ENCODE results near the gene HIVEP1. TPM values are rescaled to one million over a fixed set of nuclear protein-coding genes. Genes with fewer than 3 reads are reported as not detected.

HIVEP1 gene
- total RNA-seq, 1 donor from 2014 or later, result 48.9 TPM

GRCh38 chr6:12165722-12166280 lies 153.7 kb downstream of the HIVEP1 start:
- Histone ChIP-seq H3K4me1 (ENCODE audit: insufficient read depth, low read length) (peaks cover 2% of the 10 kb centered on the region), H3K36me3 (ENCODE audit: insufficient read depth, low read length) (peaks cover 10% of the 10 kb centered on the region), H4K20me1 (ENCODE audit: insufficient read depth, low read length) (peaks cover 5% of the 10 kb centered on the region), H3K4me2 (ENCODE audit: low read length) (no peak overlapping the region), H3K9ac (ENCODE audit: low read length) (no peak overlapping the region), H3K79me2 (ENCODE audit: insufficient read depth, low read length) (no peaks in the 10 kb centered on the region), H3K27ac (ENCODE audit: low read depth, low read length) (no peak overlapping the region), H3K4me3 (ENCODE audit: insufficient read depth, low read depth, low read length) (no peak overlapping the region), H3K9me3 (ENCODE audit: insufficient read depth, low read depth, low read length) (no peaks in the 10 kb centered on the region), H3K27me3 (ENCODE audit: insufficient read depth, low read length) (no peaks in the 10 kb centered on the region), H2AFZ (ENCODE audit: low read depth, low read length) (no peak overlapping the region)
- Mint-ChIP-seq H3K27me3 (ENCODE audit: low read depth, unreplicated experiment) (no peaks in the 10 kb centered on the region), H3K4me3 (ENCODE audit: unreplicated experiment) (no peak overlapping the region), H3K4me1 (ENCODE audit: low read depth, unreplicated experiment) (peaks cover 15% of the 10 kb centered on the region), H3K9me3 (ENCODE audit: unreplicated experiment) (no peaks in the 10 kb centered on the region), H3K36me3 (ENCODE audit: low read depth, unreplicated experiment) (peaks cover 14% of the 10 kb centered on the region), H3K27ac (ENCODE audit: unreplicated experiment) (no peak overlapping the region)
- TF ChIP-seq EZH2 (IDR thresholded peaks at IDR 0.05; ENCODE audit: insufficient read depth, low read length), result no peak
- TF ChIP-seq, protein P1, sequence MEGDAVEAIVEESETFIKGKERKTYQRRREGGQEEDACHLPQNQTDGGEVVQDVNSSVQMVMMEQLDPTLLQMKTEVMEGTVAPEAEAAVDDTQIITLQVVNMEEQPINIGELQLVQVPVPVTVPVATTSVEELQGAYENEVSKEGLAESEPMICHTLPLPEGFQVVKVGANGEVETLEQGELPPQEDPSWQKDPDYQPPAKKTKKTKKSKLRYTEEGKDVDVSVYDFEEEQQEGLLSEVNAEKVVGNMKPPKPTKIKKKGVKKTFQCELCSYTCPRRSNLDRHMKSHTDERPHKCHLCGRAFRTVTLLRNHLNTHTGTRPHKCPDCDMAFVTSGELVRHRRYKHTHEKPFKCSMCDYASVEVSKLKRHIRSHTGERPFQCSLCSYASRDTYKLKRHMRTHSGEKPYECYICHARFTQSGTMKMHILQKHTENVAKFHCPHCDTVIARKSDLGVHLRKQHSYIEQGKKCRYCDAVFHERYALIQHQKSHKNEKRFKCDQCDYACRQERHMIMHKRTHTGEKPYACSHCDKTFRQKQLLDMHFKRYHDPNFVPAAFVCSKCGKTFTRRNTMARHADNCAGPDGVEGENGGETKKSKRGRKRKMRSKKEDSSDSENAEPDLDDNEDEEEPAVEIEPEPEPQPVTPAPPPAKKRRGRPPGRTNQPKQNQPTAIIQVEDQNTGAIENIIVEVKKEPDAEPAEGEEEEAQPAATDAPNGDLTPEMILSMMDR (IDR thresholded peaks at IDR 0.05; ENCODE audit: insufficient read depth, low read depth, low read length), result no peak
- FAIRE-seq (no peak), DNase-seq (ENCODE audit: low read depth) (no peak)

GRCh38 chr6:12169377-12169776 lies 157.3 kb downstream of the HIVEP1 start:
- Histone ChIP-seq H3K79me2 (ENCODE audit: insufficient read depth, low read length) (no peaks in the 10 kb centered on the region), H3K4me1 (ENCODE audit: insufficient read depth, low read length) (no peaks in the 10 kb centered on the region), H4K20me1 (ENCODE audit: insufficient read depth, low read length) (no peaks in the 10 kb centered on the region), H3K27me3 (ENCODE audit: insufficient read depth, low read length) (no peaks in the 10 kb centered on the region), H3K4me2 (ENCODE audit: low read length) (no peak overlapping the region), H2AFZ (ENCODE audit: low read depth, low read length) (no peak overlapping the region), H3K27ac (ENCODE audit: low read depth, low read length) (no peak overlapping the region), H3K9me3 (ENCODE audit: insufficient read depth, low read depth, low read length) (no peaks in the 10 kb centered on the region), H3K9ac (ENCODE audit: low read length) (no peak overlapping the region), H3K4me3 (ENCODE audit: insufficient read depth, low read depth, low read length) (no peak overlapping the region), H3K36me3 (ENCODE audit: insufficient read depth, low read length) (no peaks in the 10 kb centered on the region)
- peaks cover 4% of the 10 kb centered on the region for H3K36me3 Mint-ChIP-seq (ENCODE audit: low read depth, unreplicated experiment)
- no peak for TF ChIP-seq EZH2 (IDR thresholded peaks at IDR 0.05; ENCODE audit: insufficient read depth, low read length)
- TF ChIP-seq, protein P1 (IDR thresholded peaks at IDR 0.05; ENCODE audit: insufficient read depth, low read depth, low read length), result no peak
- H3K4me1 Mint-ChIP-seq (ENCODE audit: low read depth, unreplicated experiment), result peaks cover 4% of the 10 kb centered on the region
- no peak for DNase-seq (ENCODE audit: low read depth)
- H3K27ac Mint-ChIP-seq (ENCODE audit: unreplicated experiment), result no peak overlapping the region
- no peak overlapping the region for H3K4me3 Mint-ChIP-seq (ENCODE audit: unreplicated experiment)
- no peaks in the 10 kb centered on the region for H3K9me3 Mint-ChIP-seq (ENCODE audit: unreplicated experiment)
- no peak for FAIRE-seq
- no peaks in the 10 kb centered on the region for H3K27me3 Mint-ChIP-seq (ENCODE audit: low read depth, unreplicated experiment)

GRCh38 chr6:12170351-12171092 lies 158.4 kb downstream of the HIVEP1 start:
- H3K4me1 Mint-ChIP-seq (ENCODE audit: low read depth, unreplicated experiment), result peaks cover 5% of the 10 kb centered on the region
- peaks cover 2% of the 10 kb centered on the region for H3K36me3 Mint-ChIP-seq (ENCODE audit: low read depth, unreplicated experiment)
- no peak for TF ChIP-seq EZH2 (IDR thresholded peaks at IDR 0.05; ENCODE audit: insufficient read depth, low read length)
- TF ChIP-seq, protein P1 (IDR thresholded peaks at IDR 0.05; ENCODE audit: insufficient read depth, low read depth, low read length), result no peak
- Histone ChIP-seq H3K4me3 (ENCODE audit: insufficient read depth, low read depth, low read length) (no peak overlapping the region), H3K4me1 (ENCODE audit: insufficient read depth, low read length) (no peaks in the 10 kb centered on the region), H3K9ac (ENCODE audit: low read length) (no peak overlapping the region), H4K20me1 (ENCODE audit: insufficient read depth, low read length) (no peaks in the 10 kb centered on the region), H3K27ac (ENCODE audit: low read depth, low read length) (no peak overlapping the region), H2AFZ (ENCODE audit: low read depth, low read length) (no peak overlapping the region), H3K4me2 (ENCODE audit: low read length) (no peak overlapping the region), H3K36me3 (ENCODE audit: insufficient read depth, low read length) (no peaks in the 10 kb centered on the region), H3K9me3 (ENCODE audit: insufficient read depth, low read depth, low read length) (no peaks in the 10 kb centered on the region), H3K27me3 (ENCODE audit: insufficient read depth, low read length) (no peaks in the 10 kb centered on the region), H3K79me2 (ENCODE audit: insufficient read depth, low read length) (no peaks in the 10 kb centered on the region)
- H3K27me3 Mint-ChIP-seq (ENCODE audit: low read depth, unreplicated experiment), result no peaks in the 10 kb centered on the region
- FAIRE-seq (no peak), DNase-seq (ENCODE audit: low read depth) (no peak)
- H3K4me3 Mint-ChIP-seq (ENCODE audit: unreplicated experiment), result no peak overlapping the region
- no peak overlapping the region for H3K27ac Mint-ChIP-seq (ENCODE audit: unreplicated experiment)
- no peaks in the 10 kb centered on the region for H3K9me3 Mint-ChIP-seq (ENCODE audit: unreplicated experiment)
